Keratinocyte (primary cell): ENCODE measurements around the gene SYNPR. TPM values are rescaled to one million over a fixed set of nuclear protein-coding genes. Genes with fewer than 3 reads are reported as not detected.

Source experiments
- DNase-seq: peaks from one replicate; pipeline ENCODE4 v3.0.0-alpha.2; 2011; ENCODE audit warnings: low read depth, missing footprints, low spot score
- FAIRE-seq: peaks from 2 replicates; lab custom pipeline; 2011; peaks lifted over from hg19 to GRCh38; lab: Jason Lieb, UNC
- H2AFZ ChIP-seq: 2 replicates; pipeline ENCODE4 v1.6.0; 2012; ENCODE audit warnings: low read length, control low read depth, inconsistent platforms; ENCODE audit not compliant: control insufficient read depth
- H3K27ac ChIP-seq: 2 replicates; pipeline ENCODE4 v1.5.1; 2011; ENCODE audit warnings: low read length; ENCODE audit not compliant: control insufficient read depth, insufficient read depth
- H3K27me3 ChIP-seq: 3 replicates; pipeline ENCODE4 v1.6.0; 2011; ENCODE audit warnings: low read length; ENCODE audit not compliant: control insufficient read depth, insufficient read depth; ENCODE audit errors: extremely low read depth
- H3K36me3 ChIP-seq, 2 experiments: 2 replicates in 1 of 2; 3 replicates in 1 of 2; pipeline ENCODE4 v1.5.1; 2011; ENCODE audit warnings: low read length in 2 of 2, mild to moderate bottlenecking in 1 of 2; ENCODE audit not compliant: control insufficient read depth in 2 of 2, insufficient read depth in 2 of 2; ENCODE audit errors: extremely low read depth in 1 of 2
- H3K4me1 ChIP-seq: 3 replicates; pipeline ENCODE4 v1.5.1; 2011; ENCODE audit warnings: low read length; ENCODE audit not compliant: control insufficient read depth, insufficient read depth; ENCODE audit errors: extremely low read depth
- H3K4me2 ChIP-seq: 3 replicates; pipeline ENCODE4 v1.6.0; 2011; ENCODE audit warnings: low read depth, low read length; ENCODE audit not compliant: control insufficient read depth, insufficient read depth; ENCODE audit errors: extremely low read depth
- H3K4me3 ChIP-seq, 3 experiments: fragments of 200-600 bp in 1 of 3; sonication (generic) in 1 of 3; 2 replicates in 2 of 3; 3 replicates in 1 of 3; pipeline ENCODE4 v1.5.1; 2011 to 2016; ENCODE audit warnings: low read length in 3 of 3, mild to moderate bottlenecking in 3 of 3, control low read depth in 2 of 3, inconsistent platforms in 1 of 3, low read depth in 1 of 3, mixed read lengths in 1 of 3, mixed run types in 1 of 3, moderate library complexity in 1 of 3; ENCODE audit not compliant: control insufficient read depth in 2 of 3, insufficient read depth in 2 of 3; ENCODE audit errors: extremely low read depth in 1 of 3
- H3K79me2 ChIP-seq: 2 replicates; pipeline ENCODE4 v1.6.0; 2012; ENCODE audit warnings: low read length; ENCODE audit not compliant: control insufficient read depth, insufficient read depth
- H3K9ac ChIP-seq: 3 replicates; pipeline ENCODE4 v1.6.0; 2011; ENCODE audit warnings: low read length; ENCODE audit not compliant: control insufficient read depth, insufficient read depth; ENCODE audit errors: extremely low read depth
- H3K9me1 ChIP-seq: 3 replicates; pipeline ENCODE4 v1.6.0; 2011; ENCODE audit warnings: low read length; ENCODE audit not compliant: control insufficient read depth, insufficient read depth; ENCODE audit errors: extremely low read depth
- H3K9me3 ChIP-seq: 2 replicates; pipeline ENCODE4 v1.5.1; 2012; ENCODE audit warnings: low read depth, low read length; ENCODE audit not compliant: control insufficient read depth
- H4K20me1 ChIP-seq: 3 replicates; pipeline ENCODE4 v1.6.0; 2011; ENCODE audit warnings: low read length; ENCODE audit not compliant: control insufficient read depth, insufficient read depth; ENCODE audit errors: extremely low read depth
- EZH2 ChIP-seq: IDR thresholded peaks from one replicate; pipeline ENCODE4 v1.6.1; 2012; ENCODE audit warnings: inconsistent platforms, mild to moderate bottlenecking, low read length, moderate library complexity
- dilution Hi-C: fragments of 300-500 bp; cut with MboI; formaldehyde crosslinking; loops from one replicate; pipeline ENCODE4 v1.7.0; 2020; ENCODE audit warnings: low sequenced_read_pairs; ENCODE audit not compliant: extremely low pct_ligation_motif_present
- polyA plus RNA-seq, 5 experiments: library from polyadenylated mRNA; depleted of rRNA in 3 of 5; stranded (reverse) in 3 of 5; stranded (forward) in 1 of 5; unstranded in 1 of 5; fragments of >200 nt; gene quantifications; 1 replicate in 1 of 5; 2 replicates in 3 of 5; 3 replicates in 1 of 5; pipeline versions ENCODE4 v1.2.1 to v1.2.3, GENCODE V29; 2011 to 2012; ENCODE audit warnings: missing spikeins in 2 of 5, low read depth in 1 of 5, low replicate concordance in 1 of 5
- TF ChIP-seq, protein P1 (sequence below), 3 experiments: IDR thresholded peaks in 1 of 3; conservative IDR thresholded peaks in 1 of 3; optimal IDR thresholded peaks in 1 of 3; 2 replicates in 2 of 3; 3 replicates in 1 of 3; pipeline versions ENCODE3 to v1.5.1; 2011; ENCODE audit warnings: low read length in 3 of 3, mild to moderate bottlenecking in 3 of 3, moderate library complexity in 2 of 3, control low read depth in 1 of 3, inconsistent platforms in 1 of 3; ENCODE audit not compliant: insufficient read depth in 2 of 3; ENCODE audit errors: extremely low read depth in 1 of 3

The SYNPR gene
- polyA plus RNA-seq, 1 donor (not counting 4 experiments of a cell fraction or from before 2014, with no cell fraction given), result not detected

DNA sequence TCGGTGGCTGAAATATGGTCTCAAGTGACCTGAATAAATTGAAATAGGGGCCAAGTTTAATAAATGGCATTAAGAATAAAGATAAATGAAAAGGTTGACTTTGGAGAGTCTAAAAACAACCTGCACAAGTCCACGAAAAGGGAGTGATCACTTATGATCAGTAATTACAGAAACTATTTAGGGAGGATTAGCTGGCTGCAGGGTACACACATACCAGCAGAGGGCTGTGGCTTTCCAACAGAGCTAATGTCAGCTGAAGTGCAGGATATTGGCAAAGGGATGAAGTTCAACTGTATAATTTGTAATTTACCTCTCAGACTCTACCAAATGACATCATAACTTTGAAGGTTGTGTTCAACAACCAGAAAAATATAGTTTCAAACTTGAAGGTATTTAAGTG lies 86.8 kb downstream of the SYNPR start:
- TF ChIP-seq, protein P1, sequence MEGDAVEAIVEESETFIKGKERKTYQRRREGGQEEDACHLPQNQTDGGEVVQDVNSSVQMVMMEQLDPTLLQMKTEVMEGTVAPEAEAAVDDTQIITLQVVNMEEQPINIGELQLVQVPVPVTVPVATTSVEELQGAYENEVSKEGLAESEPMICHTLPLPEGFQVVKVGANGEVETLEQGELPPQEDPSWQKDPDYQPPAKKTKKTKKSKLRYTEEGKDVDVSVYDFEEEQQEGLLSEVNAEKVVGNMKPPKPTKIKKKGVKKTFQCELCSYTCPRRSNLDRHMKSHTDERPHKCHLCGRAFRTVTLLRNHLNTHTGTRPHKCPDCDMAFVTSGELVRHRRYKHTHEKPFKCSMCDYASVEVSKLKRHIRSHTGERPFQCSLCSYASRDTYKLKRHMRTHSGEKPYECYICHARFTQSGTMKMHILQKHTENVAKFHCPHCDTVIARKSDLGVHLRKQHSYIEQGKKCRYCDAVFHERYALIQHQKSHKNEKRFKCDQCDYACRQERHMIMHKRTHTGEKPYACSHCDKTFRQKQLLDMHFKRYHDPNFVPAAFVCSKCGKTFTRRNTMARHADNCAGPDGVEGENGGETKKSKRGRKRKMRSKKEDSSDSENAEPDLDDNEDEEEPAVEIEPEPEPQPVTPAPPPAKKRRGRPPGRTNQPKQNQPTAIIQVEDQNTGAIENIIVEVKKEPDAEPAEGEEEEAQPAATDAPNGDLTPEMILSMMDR (optimal IDR thresholded peaks at IDR 0.05 in 1 of 3, IDR thresholded peaks at IDR 0.05 in 1 of 3, conservative IDR thresholded peaks at IDR 0.05 in 1 of 3; ENCODE audit: extremely low read depth in 1 of 3, insufficient read depth in 2 of 3, low read length in 3 of 3), result peak; percentile 15 to 44 (median 18)
- TF ChIP-seq EZH2, result no peak
- DNase-seq (no peak), FAIRE-seq (no peak)
- no peaks in the 10 kb centered on the region for H3K9me1 ChIP-seq
- no peak overlapping the region for H3K9ac ChIP-seq
- no peaks in the 10 kb centered on the region for H3K36me3 ChIP-seq
- no peak overlapping the region for H3K27ac ChIP-seq
- H2AFZ ChIP-seq, result no peak overlapping the region
- H3K4me1 ChIP-seq, result no peaks in the 10 kb centered on the region
- dilution Hi-C loops, result loop anchor here (10.0 kb wide), 1 partner anchor 440 kb away; no protein-coding TSS in a partner anchor
- no peak overlapping the region for H3K4me2 ChIP-seq
- H3K27me3 ChIP-seq, result no peaks in the 10 kb centered on the region
- no peak overlapping the region for H3K4me3 ChIP-seq
- H3K9me3 ChIP-seq, result no peaks in the 10 kb centered on the region
- no peaks in the 10 kb centered on the region for H4K20me1 ChIP-seq
- no peaks in the 10 kb centered on the region for H3K79me2 ChIP-seq

DNA sequence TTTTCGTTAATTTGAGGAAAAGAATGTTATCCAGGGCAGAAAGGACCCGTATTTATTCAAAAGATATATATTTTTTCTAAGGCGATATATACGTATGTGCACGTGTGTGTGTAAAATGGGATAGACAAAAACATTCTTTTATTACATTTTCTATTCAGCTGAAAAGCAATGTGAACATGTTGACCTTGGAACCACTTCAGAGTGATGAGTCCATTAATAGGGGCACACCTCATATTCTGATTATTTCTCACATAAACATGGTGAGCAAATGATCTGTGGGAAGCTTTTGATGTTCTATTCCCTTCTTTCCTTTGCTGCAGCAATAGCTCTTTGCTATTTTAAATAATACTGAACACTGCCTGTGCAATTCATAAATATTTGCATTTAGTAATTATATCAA lies 87.6 kb downstream of the SYNPR start:
- Histone ChIP-seq H4K20me1 (no peaks in the 10 kb centered on the region), H3K36me3 (no peaks in the 10 kb centered on the region), H3K4me1 (no peaks in the 10 kb centered on the region), H3K4me2 (no peak overlapping the region), H3K9ac (no peak overlapping the region), H3K4me3 (no peak overlapping the region), H3K27me3 (no peaks in the 10 kb centered on the region), H3K9me3 (no peaks in the 10 kb centered on the region), H2AFZ (no peak overlapping the region), H3K79me2 (no peaks in the 10 kb centered on the region), H3K27ac (no peak overlapping the region), H3K9me1 (no peaks in the 10 kb centered on the region)
- FAIRE-seq, result no peak
- DNase-seq, result no peak
- dilution Hi-C loops, result loop anchor here (10.0 kb wide), 1 partner anchor 439 kb away; no protein-coding TSS in a partner anchor
- TF ChIP-seq EZH2, result no peak
- TF ChIP-seq, protein P1 (optimal IDR thresholded peaks at IDR 0.05 in 1 of 3, IDR thresholded peaks at IDR 0.05 in 1 of 3, conservative IDR thresholded peaks at IDR 0.05 in 1 of 3; ENCODE audit: extremely low read depth in 1 of 3, insufficient read depth in 2 of 3, low read length in 3 of 3), result no peak
